HG03575 (cell line): ENCODE results near the gene PRKAG2.
"Not testable (repeated sequence)": the region's sequence is repeated elsewhere in the genome, so short reads cannot be mapped to it uniquely, and the experiment has no call there.

Source experiments
- ATAC-seq: cut with Tn5 transposase; IDR thresholded peaks from one replicate; pipeline ENCODE4 v1.9.1; 2021; ENCODE audit not compliant: unreplicated experiment, insufficient number of reproducible peaks, low FRiP score; ENCODE audit errors: extremely low read depth

PRKAG2 gene

GRCh38 chr7:151843181-151843580, 33.7 kb downstream of the PRKAG2 start:
- ATAC-seq = no peak

- ATAC-seq = not testable (repeated sequence)
Measured at GRCh38 chr7:151841395-151842051, 35.4 kb downstream of the PRKAG2 start.

- no peak for ATAC-seq
Measured at GRCh38 chr7:151840088-151840910, 36.6 kb downstream of the PRKAG2 start.

GRCh38 chr7:151839451-151839921, 37.4 kb downstream of the PRKAG2 start:
- ATAC-seq = no peak

DNA sequence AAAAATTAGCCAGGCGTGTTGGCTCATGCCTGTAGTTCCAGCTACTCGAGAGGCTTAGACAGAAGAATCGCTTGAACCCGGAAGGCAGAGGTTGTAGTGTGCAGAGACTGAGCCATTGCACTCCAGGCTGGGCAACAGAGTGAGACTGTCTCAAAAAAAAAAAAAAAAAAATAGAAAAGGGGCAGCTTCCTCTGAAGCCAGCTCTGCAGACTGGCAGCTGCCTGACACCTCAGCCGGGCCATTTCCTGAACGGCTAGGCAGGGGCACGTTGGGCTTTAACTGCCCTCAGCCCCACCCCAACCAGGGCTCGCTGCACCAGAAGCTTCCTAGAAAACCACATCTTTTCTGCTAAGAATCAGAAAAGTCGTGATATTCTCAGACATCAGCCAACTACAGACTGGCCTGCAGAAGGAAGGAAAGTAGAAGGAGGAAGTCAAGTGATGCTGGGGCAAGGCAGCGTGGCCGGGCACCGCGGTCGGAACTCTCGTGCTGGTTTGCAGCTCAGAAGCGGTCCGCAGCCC, 38.0 kb downstream of the PRKAG2 start:
- ATAC-seq = no peak

GRCh38 chr7:151838072-151838471, 38.8 kb downstream of the PRKAG2 start:
- no peak for ATAC-seq

GRCh38 chr7:151837285-151838042, 39.5 kb downstream of the PRKAG2 start:
- no peak for ATAC-seq

DNA sequence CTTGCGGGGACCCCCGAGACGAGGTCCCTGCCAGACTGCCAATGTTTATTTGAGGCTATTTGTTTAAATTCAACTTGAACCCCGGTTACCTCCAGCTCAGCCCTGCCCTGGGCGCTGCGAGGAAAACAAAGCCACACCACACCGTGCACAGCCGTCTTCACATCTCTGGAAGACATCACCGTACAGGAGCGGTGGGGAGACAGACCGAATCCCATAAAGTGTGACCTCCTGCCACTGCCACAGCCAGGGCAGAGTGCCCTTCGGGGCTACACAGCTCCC, 40.0 kb downstream of the PRKAG2 start:
- no peak for ATAC-seq

GRCh38 chr7:151836191-151836926, 40.6 kb downstream of the PRKAG2 start:
- ATAC-seq = no peak

DNA sequence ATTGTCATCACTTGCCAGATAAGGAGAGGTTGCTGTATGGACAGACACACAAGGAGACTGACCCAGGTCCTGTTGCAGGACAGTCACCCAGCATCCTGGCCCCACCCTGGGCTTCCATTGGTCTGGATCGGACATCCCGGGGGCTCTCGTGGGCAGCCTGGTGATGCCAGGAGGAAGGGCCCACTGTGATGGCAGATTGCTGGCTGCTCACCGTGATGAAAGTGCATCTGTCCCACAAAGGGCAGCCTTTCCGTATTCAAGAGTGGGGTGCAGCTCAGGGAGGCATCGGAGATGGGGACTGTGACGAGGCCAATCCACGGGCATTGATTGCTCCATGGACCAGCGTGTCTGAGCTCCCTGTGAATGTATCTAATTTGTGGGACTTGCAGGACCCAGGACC, 41.3 kb downstream of the PRKAG2 start:
- no peak for ATAC-seq

GRCh38 chr7:151834271-151835035, 42.5 kb downstream of the PRKAG2 start:
- no peak for ATAC-seq

DNA sequence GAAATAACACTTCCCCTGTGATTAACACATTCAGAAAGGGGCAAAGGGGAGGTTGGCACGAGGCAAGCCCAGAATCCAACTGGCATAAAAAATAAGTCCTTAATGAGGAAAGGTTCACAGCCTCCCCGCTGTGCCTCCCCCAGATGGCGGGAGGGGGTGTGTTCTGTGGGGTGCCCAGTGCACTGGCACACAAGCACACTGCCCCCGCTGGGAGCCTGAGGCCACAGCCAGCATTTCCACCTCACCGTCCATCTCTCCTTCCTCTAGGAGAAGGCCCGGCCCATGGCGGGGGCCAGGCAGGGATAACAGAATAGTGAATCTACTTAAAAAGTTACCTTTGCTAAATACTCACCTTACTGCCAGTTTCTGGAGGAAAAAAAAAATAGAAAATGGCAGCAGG, 43.2 kb downstream of the PRKAG2 start:
- ATAC-seq = no peak

GRCh38 chr7:151833213-151833651, 43.7 kb downstream of the PRKAG2 start:
- ATAC-seq = no peak

DNA sequence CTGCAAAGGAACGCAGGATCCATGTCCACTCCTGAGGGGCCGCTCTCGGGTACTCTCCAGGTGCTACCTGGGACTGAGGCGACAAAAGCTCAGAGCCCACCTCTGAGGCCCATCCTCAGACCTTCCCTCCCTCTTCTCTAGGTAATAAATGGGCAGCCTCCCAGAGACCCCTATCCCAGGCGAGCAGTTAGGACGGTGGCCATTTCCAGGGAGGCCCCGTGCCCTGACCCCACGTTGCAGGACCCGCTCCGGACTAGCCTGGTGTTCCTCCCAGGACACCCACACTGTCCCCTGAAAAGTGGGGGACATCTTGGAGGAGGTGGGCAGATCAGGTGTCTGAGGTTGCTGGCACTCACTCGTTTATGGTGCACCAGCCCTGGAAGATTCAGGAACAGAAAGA, 44.3 kb downstream of the PRKAG2 start:
- no peak for ATAC-seq

GRCh38 chr7:151832138-151832537, 44.8 kb downstream of the PRKAG2 start:
- ATAC-seq = no peak

DNA sequence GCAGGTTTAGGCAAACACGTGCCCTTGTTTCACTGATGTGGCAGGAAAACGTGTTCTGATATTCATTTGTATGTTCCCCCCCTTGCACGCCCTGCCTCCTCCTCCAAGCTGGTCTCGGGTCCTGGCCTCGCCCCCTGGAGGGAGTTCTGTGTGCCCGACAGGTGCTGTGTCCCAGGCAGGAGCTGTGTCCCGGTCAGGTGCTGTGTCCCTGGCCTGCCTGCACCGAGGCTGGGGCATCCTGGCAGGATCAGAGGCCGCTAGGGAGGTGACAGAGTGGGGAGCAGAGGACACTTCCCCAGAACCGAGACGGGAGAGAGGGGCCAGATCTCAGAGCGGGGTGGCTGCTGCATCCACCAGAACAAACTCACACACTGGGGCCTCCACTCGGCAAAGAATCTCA, 45.3 kb downstream of the PRKAG2 start:
- no peak for ATAC-seq

GRCh38 chr7:151830121-151830830, 46.6 kb downstream of the PRKAG2 start:
- no peak for ATAC-seq

DNA sequence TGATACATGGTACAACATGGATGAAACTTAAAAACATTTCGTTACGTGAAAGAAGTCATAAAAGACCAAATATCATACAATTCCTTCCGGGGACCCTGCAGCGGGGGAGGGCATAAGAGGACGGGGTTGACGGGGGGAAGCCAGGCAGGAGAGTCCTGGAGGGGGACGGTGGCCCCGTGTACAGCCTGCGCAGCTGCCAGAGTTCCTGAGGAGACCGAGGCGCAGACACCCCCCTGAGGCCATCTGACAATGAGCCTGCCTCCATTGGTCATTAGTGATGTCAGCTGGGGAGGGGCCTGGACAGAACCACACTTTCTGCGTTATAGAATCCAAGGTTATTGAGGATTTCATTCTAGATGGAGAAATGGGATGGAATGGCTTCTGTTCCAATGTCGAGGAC, 47.2 kb downstream of the PRKAG2 start:
- no peak for ATAC-seq
